Liver (tissue), 3 donors: ENCODE measurements around the gene DGKB.

Experiments
- ATF3 ChIP-seq: IDR thresholded peaks from 2 replicates; pipeline ENCODE4 v1.6.1; 2016; ENCODE audit warnings: antibody characterized with exemption
- EGR1 ChIP-seq, 2 donors: IDR thresholded peaks; 2 replicates each; pipeline ENCODE4 v1.6.1; 2016 to 2018; ENCODE audit warnings: antibody characterized with exemption in 2 of 2, low read depth in 2 of 2
- JUND ChIP-seq, 2 donors: IDR thresholded peaks; 2 replicates each; pipeline ENCODE4 v1.6.1; 2016; ENCODE audit warnings: antibody characterized with exemption in 2 of 2
- MAX ChIP-seq: IDR thresholded peaks from 2 replicates; pipeline ENCODE4 v1.6.1; 2016; ENCODE audit warnings: antibody characterized with exemption
- RAD21 ChIP-seq, 2 donors: IDR thresholded peaks; 2 replicates each; pipeline ENCODE4 v1.6.1; 2016; ENCODE audit warnings: antibody characterized with exemption in 2 of 2, mild to moderate bottlenecking in 2 of 2
- RXRA ChIP-seq, 2 donors: IDR thresholded peaks; 2 replicates each; pipeline ENCODE4 v1.6.1; 2017 to 2018; ENCODE audit warnings: antibody characterized with exemption in 2 of 2, mild to moderate bottlenecking in 1 of 2
- TAF1 ChIP-seq: conservative IDR thresholded peaks from 2 replicates; pipeline ENCODE4 v1.6.1; 2016; ENCODE audit warnings: antibody characterized with exemption, mild to moderate bottlenecking
- YY1 ChIP-seq: IDR thresholded peaks from 2 replicates; pipeline ENCODE4 v1.6.1; 2016; ENCODE audit warnings: antibody characterized with exemption, mild to moderate bottlenecking
- ZBTB33 ChIP-seq: IDR thresholded peaks from 2 replicates; pipeline ENCODE4 v1.6.1; 2016; ENCODE audit warnings: antibody characterized with exemption
- TF ChIP-seq, protein P1 (sequence below): fragments of 150-350 bp; IDR thresholded peaks from 2 replicates; pipeline ENCODE4 v1.5.1; 2017; ENCODE audit warnings: improper control_type of control experiment, low read depth, low read length; ENCODE audit not compliant: missing input control
- TF ChIP-seq, protein P2 (sequence below): IDR thresholded peaks from 2 replicates; pipeline ENCODE4 v1.6.1; 2016; ENCODE audit warnings: antibody characterized with exemption, mild to moderate bottlenecking
- donor health status: healthy.
- donor health status: healthy.

GRCh38 chr7:14888962-14889361 lies 13.6 kb downstream of the DGKB start:
- TF ChIP-seq, protein P1, sequence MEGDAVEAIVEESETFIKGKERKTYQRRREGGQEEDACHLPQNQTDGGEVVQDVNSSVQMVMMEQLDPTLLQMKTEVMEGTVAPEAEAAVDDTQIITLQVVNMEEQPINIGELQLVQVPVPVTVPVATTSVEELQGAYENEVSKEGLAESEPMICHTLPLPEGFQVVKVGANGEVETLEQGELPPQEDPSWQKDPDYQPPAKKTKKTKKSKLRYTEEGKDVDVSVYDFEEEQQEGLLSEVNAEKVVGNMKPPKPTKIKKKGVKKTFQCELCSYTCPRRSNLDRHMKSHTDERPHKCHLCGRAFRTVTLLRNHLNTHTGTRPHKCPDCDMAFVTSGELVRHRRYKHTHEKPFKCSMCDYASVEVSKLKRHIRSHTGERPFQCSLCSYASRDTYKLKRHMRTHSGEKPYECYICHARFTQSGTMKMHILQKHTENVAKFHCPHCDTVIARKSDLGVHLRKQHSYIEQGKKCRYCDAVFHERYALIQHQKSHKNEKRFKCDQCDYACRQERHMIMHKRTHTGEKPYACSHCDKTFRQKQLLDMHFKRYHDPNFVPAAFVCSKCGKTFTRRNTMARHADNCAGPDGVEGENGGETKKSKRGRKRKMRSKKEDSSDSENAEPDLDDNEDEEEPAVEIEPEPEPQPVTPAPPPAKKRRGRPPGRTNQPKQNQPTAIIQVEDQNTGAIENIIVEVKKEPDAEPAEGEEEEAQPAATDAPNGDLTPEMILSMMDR: no peak
- no peak for TF ChIP-seq JUND (IDR thresholded peaks at IDR 0.05)
- no peak for TF ChIP-seq RAD21 (IDR thresholded peaks at IDR 0.05)
- TF ChIP-seq ATF3: no peak
- no peak for TF ChIP-seq EGR1 (IDR thresholded peaks at IDR 0.05; ENCODE audit: low read depth in 2 of 2)
- TF ChIP-seq YY1: no peak
- TF ChIP-seq, protein P2, sequence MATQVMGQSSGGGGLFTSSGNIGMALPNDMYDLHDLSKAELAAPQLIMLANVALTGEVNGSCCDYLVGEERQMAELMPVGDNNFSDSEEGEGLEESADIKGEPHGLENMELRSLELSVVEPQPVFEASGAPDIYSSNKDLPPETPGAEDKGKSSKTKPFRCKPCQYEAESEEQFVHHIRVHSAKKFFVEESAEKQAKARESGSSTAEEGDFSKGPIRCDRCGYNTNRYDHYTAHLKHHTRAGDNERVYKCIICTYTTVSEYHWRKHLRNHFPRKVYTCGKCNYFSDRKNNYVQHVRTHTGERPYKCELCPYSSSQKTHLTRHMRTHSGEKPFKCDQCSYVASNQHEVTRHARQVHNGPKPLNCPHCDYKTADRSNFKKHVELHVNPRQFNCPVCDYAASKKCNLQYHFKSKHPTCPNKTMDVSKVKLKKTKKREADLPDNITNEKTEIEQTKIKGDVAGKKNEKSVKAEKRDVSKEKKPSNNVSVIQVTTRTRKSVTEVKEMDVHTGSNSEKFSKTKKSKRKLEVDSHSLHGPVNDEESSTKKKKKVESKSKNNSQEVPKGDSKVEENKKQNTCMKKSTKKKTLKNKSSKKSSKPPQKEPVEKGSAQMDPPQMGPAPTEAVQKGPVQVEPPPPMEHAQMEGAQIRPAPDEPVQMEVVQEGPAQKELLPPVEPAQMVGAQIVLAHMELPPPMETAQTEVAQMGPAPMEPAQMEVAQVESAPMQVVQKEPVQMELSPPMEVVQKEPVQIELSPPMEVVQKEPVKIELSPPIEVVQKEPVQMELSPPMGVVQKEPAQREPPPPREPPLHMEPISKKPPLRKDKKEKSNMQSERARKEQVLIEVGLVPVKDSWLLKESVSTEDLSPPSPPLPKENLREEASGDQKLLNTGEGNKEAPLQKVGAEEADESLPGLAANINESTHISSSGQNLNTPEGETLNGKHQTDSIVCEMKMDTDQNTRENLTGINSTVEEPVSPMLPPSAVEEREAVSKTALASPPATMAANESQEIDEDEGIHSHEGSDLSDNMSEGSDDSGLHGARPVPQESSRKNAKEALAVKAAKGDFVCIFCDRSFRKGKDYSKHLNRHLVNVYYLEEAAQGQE: no peak
- TF ChIP-seq TAF1: no peak
- TF ChIP-seq MAX: no peak
- TF ChIP-seq RXRA (IDR thresholded peaks at IDR 0.05): no peak
- TF ChIP-seq ZBTB33: no peak
